Esophagus squamous epithelium (tissue), 5 donors: ENCODE data around the gene MYOD1. TPM values are rescaled to one million over a fixed set of nuclear protein-coding genes. Genes with fewer than 3 reads are reported as not detected.

ENCODE experiments used
- DNase-seq: peaks from one replicate; lab custom pipeline; 2025; lab: John Stamatoyannopoulos, UW
- H3K27ac ChIP-seq, 4 donors: fragments of 200-600 bp; sonication (generic); one replicate each; pipeline ENCODE4 v1.5.1; 2016 to 2019; ENCODE audit warnings: mild to moderate bottlenecking in 1 of 4
- H3K27me3 ChIP-seq, 4 donors: fragments of 200-600 bp; sonication (generic); 1 replicate in 3 of 4; 2 replicates in 1 of 4; pipeline versions ENCODE4 v1.5.1 to v1.6.0; 2017 to 2021; ENCODE audit warnings: antibody characterized with exemption in 1 of 4
- H3K36me3 ChIP-seq, 3 donors: fragments of 200-600 bp; sonication (generic); one replicate each; pipeline ENCODE4 v1.5.1; 2016 to 2019
- H3K4me1 ChIP-seq, 3 donors: fragments of 200-600 bp; sonication (generic); one replicate each; pipeline ENCODE4 v1.5.1; 2017 to 2019
- H3K4me3 ChIP-seq, 4 donors: fragments of 200-600 bp; sonication (generic); 1 replicate in 3 of 4; 2 replicates in 1 of 4; pipeline ENCODE4 v1.5.1; 2016 to 2019; ENCODE audit warnings: mild to moderate bottlenecking in 2 of 4, moderate library complexity in 1 of 4
- H3K9me3 ChIP-seq, 3 donors: fragments of 200-600 bp; sonication (generic); one replicate each; pipeline ENCODE4 v1.5.1; 2016 to 2019
- POLR2A ChIP-seq, 4 donors: fragments of 450-650 bp; IDR thresholded peaks; one replicate each; pipeline ENCODE4 v1.6.1; 2017; ENCODE audit warnings: antibody characterized with exemption in 4 of 4, mild to moderate bottlenecking in 4 of 4, moderate library complexity in 3 of 4
- WGBS, 2 donors: methylation state at CpG; one replicate each; pipeline ENCODE4 v1.1.5; 2018; 5-methylcytosine and 5-hydroxymethylcytosine counted together
- intact Hi-C: fragments of 100-400 bp; cut with DNase I; formaldehyde crosslinking; loops from one replicate; pipeline ENCODE4 v1.15.0; 2022
- total RNA-seq, 4 donors: library from RNA; depleted of rRNA; stranded (reverse); fragments of >200 nt; gene quantifications; one replicate each; pipeline ENCODE4 v1.1.0, GENCODE V29; 2016
- TF ChIP-seq, protein P1 (sequence below), 6 experiments: fragments of 450-650 bp in 4 of 6; fragments of 200-600 bp in 2 of 6; sonication (generic) in 2 of 6; IDR thresholded peaks; one replicate each; pipeline ENCODE4 v1.5.1; 2016 to 2019; ENCODE audit warnings: antibody characterized with exemption in 6 of 6, mild to moderate bottlenecking in 4 of 6, moderate library complexity in 4 of 6
- donor health status: DM: yes; HTN: yes; CAD: no.

MYOD1 gene
- total RNA-seq, 4 donors from 2014 or later: not detected

DNA sequence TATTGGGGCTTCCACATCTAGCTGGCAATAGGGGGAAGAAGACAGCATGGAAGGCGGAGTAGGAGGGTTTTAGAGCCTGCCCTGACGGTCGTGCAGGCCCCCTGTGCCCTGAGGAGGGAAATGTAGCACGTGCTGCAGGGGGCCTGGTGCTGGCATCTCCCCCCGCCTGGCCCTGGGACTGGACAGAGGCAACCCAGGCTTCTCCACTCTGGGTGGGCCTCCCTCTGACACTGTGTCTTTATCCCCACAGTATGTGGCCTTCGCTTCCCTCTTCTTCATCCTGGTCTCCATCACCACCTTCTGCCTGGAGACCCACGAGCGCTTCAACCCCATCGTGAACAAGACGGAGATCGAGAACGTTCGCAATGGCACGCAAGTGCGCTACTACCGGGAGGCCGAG, 52.0 kb downstream of the MYOD1 start:
- 91 to 97% methylated on average over 17 of the region's 17 CpGs for WGBS, 2 donors
- intact Hi-C loops: no loop called here
- H3K9me3 ChIP-seq: no peaks in the 10 kb centered on the region
- no peaks in the 10 kb centered on the region for H3K36me3 ChIP-seq
- TF ChIP-seq, protein P1, sequence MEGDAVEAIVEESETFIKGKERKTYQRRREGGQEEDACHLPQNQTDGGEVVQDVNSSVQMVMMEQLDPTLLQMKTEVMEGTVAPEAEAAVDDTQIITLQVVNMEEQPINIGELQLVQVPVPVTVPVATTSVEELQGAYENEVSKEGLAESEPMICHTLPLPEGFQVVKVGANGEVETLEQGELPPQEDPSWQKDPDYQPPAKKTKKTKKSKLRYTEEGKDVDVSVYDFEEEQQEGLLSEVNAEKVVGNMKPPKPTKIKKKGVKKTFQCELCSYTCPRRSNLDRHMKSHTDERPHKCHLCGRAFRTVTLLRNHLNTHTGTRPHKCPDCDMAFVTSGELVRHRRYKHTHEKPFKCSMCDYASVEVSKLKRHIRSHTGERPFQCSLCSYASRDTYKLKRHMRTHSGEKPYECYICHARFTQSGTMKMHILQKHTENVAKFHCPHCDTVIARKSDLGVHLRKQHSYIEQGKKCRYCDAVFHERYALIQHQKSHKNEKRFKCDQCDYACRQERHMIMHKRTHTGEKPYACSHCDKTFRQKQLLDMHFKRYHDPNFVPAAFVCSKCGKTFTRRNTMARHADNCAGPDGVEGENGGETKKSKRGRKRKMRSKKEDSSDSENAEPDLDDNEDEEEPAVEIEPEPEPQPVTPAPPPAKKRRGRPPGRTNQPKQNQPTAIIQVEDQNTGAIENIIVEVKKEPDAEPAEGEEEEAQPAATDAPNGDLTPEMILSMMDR (IDR thresholded peaks at IDR 0.05): no peak
- no peak for TF ChIP-seq POLR2A (IDR thresholded peaks at IDR 0.05)
- H3K4me1 ChIP-seq: peaks cover 0 to 5% (median 0%) of the 10 kb centered on the region in 3 donors
- no peak overlapping the region for H3K4me3 ChIP-seq
- DNase-seq: no peak
- no peaks in the 10 kb centered on the region for H3K27me3 ChIP-seq
- H3K27ac ChIP-seq: no peak overlapping the region

Other genes starting within 250 kb of the MYOD1 start
- under 1 TPM in 1 of 4 donors, not detected in 3; under 0.01 TPM for gene ABCC8, start 242.7 kb upstream of the MYOD1 start, total RNA-seq
- not detected for gene USH1C, start 175.2 kb upstream of the MYOD1 start, total RNA-seq
- not detected for gene OTOG, start 172.3 kb upstream of the MYOD1 start, total RNA-seq
- not detected for gene KCNC1, start 15.2 kb downstream of the MYOD1 start, total RNA-seq